ENCODE measurements around the gene IQUB.
"Not testable (repeated sequence)": the region's sequence is repeated elsewhere in the genome, so short reads cannot be mapped to it uniquely, and the experiment has no call there.

IQUB gene

GRCh38 chr7:123407951-123408350 lies 126.4 kb downstream of the IQUB start:
- DNase-seq = not testable (repeated sequence)

Measured in midbrain (tissue), 1 donor.